ENCODE results near the gene F9. TPM values are rescaled to one million over a fixed set of nuclear protein-coding genes. Genes with fewer than 3 reads are reported as not detected.

F9 gene
- total and polyA plus RNA-seq, 2 of the 8 experiments (the other 6 are each of a cell fraction or from before 2014, with no cell fraction given), result not detected

DNA sequence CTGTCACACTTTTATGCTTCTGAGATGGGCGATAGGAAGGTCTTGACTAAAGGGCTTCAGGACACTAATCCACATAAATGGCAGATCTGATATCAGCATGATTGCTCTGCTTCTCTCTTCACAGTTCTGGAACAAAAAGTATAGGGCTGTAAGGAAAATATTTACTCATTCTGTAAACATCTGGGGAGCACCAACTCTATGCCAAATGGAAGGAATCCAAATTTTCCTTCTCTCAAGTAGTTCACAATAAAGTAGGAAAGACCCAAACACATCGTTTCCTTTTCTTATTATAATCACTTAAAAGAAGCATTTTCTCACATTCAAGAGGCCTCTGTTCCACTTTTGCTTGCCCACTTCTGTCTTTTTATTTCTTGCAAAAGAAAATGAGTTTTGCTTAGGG lies 45.9 kb upstream of the F9 start:
- Histone ChIP-seq H4K8ac (ENCODE audit: extremely low read depth, insufficient read depth, low read length) (no peak overlapping the region), H3K4me1 (replicated peaks in 1 of 4; ENCODE audit: control insufficient read depth in 3 of 4, insufficient read depth in 4 of 4, low read length in 3 of 4) (no peaks in the 10 kb centered on the region), H3K27me3 (replicated peaks in 1 of 4; ENCODE audit: control insufficient read depth in 3 of 4, extremely low read depth in 1 of 4, insufficient read depth in 3 of 4, low read length in 3 of 4) (no peaks in the 10 kb centered on the region), H2BK12ac (ENCODE audit: low read depth, low read length) (no peak overlapping the region), H3K4ac (replicated peaks; ENCODE audit: insufficient read length, low read depth, low read length) (no peak overlapping the region), H3K9me3 (ENCODE audit: insufficient read depth in 2 of 2, low read depth in 1 of 2, low read length in 1 of 2) (no peaks in the 10 kb centered on the region), H4K20me1 (replicated peaks in 1 of 2; ENCODE audit: control insufficient read depth in 1 of 2, insufficient read depth in 2 of 2, low read length in 2 of 2) (no peaks in the 10 kb centered on the region), H3K79me2 (ENCODE audit: control insufficient read depth in 1 of 2, insufficient read depth in 2 of 2, low read length in 2 of 2) (no peaks in the 10 kb centered on the region), H4K91ac (replicated peaks; ENCODE audit: insufficient read length, low read length) (no peak overlapping the region), H2AK5ac (ENCODE audit: low read depth, low read length) (no peak overlapping the region), H3K18ac (ENCODE audit: extremely low read depth, low read length) (no peak overlapping the region), H3K14ac (ENCODE audit: insufficient read length) (no peak overlapping the region), H3K4me2 (ENCODE audit: insufficient read depth in 1 of 2, low read depth in 2 of 2, low read length in 2 of 2) (no peak overlapping the region), H2BK120ac (replicated peaks; ENCODE audit: low read depth, low read length) (no peak overlapping the region), H3K9ac (replicated peaks in 1 of 4; ENCODE audit: extremely low read depth in 1 of 4, low read depth in 3 of 4, low read length in 3 of 4) (no peak overlapping the region), H3K23me2 (ENCODE audit: low read depth, low read length) (no peaks in the 10 kb centered on the region), H4K5ac (ENCODE audit: insufficient read length, low read depth, low read length) (no peak overlapping the region), H2BK15ac (ENCODE audit: low read length) (no peak overlapping the region), H3K56ac (replicated peaks; ENCODE audit: insufficient read length, low read depth, low read length) (no peak overlapping the region), H2AFZ (ENCODE audit: low read length) (no peak overlapping the region), H3K23ac (ENCODE audit: insufficient read length) (no peak overlapping the region), H3K36me3 (ENCODE audit: control insufficient read depth in 2 of 4, insufficient read depth in 4 of 4, low read length in 3 of 4) (no peaks in the 10 kb centered on the region), H2BK5ac (ENCODE audit: low read depth, low read length) (no peak overlapping the region), H3K27ac (ENCODE audit: low read depth, low read length) (no peak overlapping the region), H2BK20ac (ENCODE audit: low read length) (no peak overlapping the region), H3K4me3 (ENCODE audit: extremely low read depth in 1 of 4, insufficient read depth in 2 of 4, low read depth in 3 of 4, low read length in 4 of 4) (no peak overlapping the region), H3K79me1 (ENCODE audit: low read depth, low read length) (no peaks in the 10 kb centered on the region)
- ChIA-PET POLR2A (ENCODE audit: partially characterized antibody) (no interaction called here), CTCF (ENCODE audit: partially characterized antibody) (no interaction called here)
- FAIRE-seq (no peak), DNase-seq (ENCODE audit: low read depth in 1 of 2, low spot score in 2 of 2) (no peak)
- 85% methylated on average over 2 of the region's 2 CpGs; no CpG with 5 or more reads in 1 of the 2 experiments for WGBS, 2 experiments (ENCODE audit: extremely low coverage in 1 of 2, insufficient coverage in 1 of 2, insufficient read length in 1 of 2, insufficient replicate concordance in 2 of 2, low coverage in 1 of 2, low lambda C conversion rate in 2 of 2, missing lambda C conversion rate in 1 of 2)
- TF ChIP-seq EGR1 (IDR thresholded peaks at IDR 0.05; ENCODE audit: borderline replicate concordance, low read depth, low read length) (no peak), GABPA (IDR thresholded peaks at IDR 0.05; ENCODE audit: borderline replicate concordance, insufficient read depth, low read length) (no peak), BACH1 (IDR thresholded peaks at IDR 0.05; ENCODE audit: low read length) (no peak), SIX5 (IDR thresholded peaks at IDR 0.05; ENCODE audit: low read depth, low read length) (no peak), SIRT6 (IDR thresholded peaks at IDR 0.05; ENCODE audit: low read length) (no peak), EZH2 (IDR thresholded peaks at IDR 0.05; ENCODE audit: low read depth, low read length, severe bottlenecking) (no peak), CEBPB (IDR thresholded peaks at IDR 0.05; ENCODE audit: low read depth, low read length) (no peak), SP4 (IDR thresholded peaks at IDR 0.05; ENCODE audit: low read length) (no peak), NRF1 (IDR thresholded peaks at IDR 0.05; ENCODE audit: low read depth, low read length) (no peak)

Measured in H1 (cell line).